Nephron progenitor cell (in vitro differentiated cells): ENCODE measurements around the gene PPIF.

Experiments used
- DNase-seq: peaks from one replicate; pipeline ENCODE4 v3.0.0; 2021
- H3K27ac Mint-ChIP-seq: 2 replicates; pipeline ENCODE4 v1.8.0; 2021; ENCODE audit warnings: mild to moderate bottlenecking, moderate library complexity, mixed read lengths
- H3K27me3 Mint-ChIP-seq: 2 replicates; pipeline ENCODE4 v1.8.0; 2021; ENCODE audit warnings: mild to moderate bottlenecking, low read depth, mixed read lengths; ENCODE audit not compliant: poor library complexity
- H3K36me3 Mint-ChIP-seq: 2 replicates; pipeline ENCODE4 v1.8.0; 2021; ENCODE audit warnings: low read depth, mixed read lengths
- H3K4me1 Mint-ChIP-seq: 2 replicates; pipeline ENCODE4 v1.8.0; 2021; ENCODE audit warnings: mixed read lengths
- H3K4me3 Mint-ChIP-seq: 2 replicates; pipeline ENCODE4 v1.8.0; 2021; ENCODE audit warnings: mild to moderate bottlenecking, moderate library complexity, mixed read lengths
- H3K9me3 Mint-ChIP-seq: 2 replicates; pipeline ENCODE4 v1.8.0; 2021; ENCODE audit warnings: mild to moderate bottlenecking, moderate library complexity, mixed read lengths
- TF ChIP-seq, protein P1 (sequence below): fragments of 200-600 bp; sonication (generic); IDR thresholded peaks from 2 replicates; pipeline ENCODE4 v1.5.0; 2021; ENCODE audit warnings: antibody characterized with exemption

The PPIF gene

DNA sequence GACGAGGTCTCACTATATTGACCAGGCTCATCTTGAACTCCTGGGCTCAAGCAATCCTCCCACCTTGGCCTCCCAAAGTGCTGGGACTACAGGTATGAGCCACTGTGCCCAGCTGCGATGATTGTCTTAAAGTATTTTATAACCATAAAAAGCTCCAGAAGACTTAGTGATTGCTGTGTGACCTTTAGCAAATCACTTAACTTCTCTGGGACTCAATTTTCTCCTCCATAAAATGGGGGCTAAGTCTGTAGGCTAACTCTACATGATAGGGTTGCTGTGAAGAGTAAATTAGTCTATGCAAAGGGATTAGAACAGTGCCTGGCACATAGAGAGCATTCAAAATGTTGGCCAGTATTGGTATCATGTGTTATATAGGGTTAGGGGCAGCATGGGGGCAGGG lies 42.8 kb downstream of the PPIF start:
- no peak for DNase-seq
- H3K27ac Mint-ChIP-seq = no peak overlapping the region
- no peak overlapping the region for H3K4me3 Mint-ChIP-seq
- peaks cover 5% of the 10 kb centered on the region for H3K4me1 Mint-ChIP-seq
- peaks cover 11% of the 10 kb centered on the region for H3K36me3 Mint-ChIP-seq
- no peaks in the 10 kb centered on the region for H3K9me3 Mint-ChIP-seq
- TF ChIP-seq, protein P1, sequence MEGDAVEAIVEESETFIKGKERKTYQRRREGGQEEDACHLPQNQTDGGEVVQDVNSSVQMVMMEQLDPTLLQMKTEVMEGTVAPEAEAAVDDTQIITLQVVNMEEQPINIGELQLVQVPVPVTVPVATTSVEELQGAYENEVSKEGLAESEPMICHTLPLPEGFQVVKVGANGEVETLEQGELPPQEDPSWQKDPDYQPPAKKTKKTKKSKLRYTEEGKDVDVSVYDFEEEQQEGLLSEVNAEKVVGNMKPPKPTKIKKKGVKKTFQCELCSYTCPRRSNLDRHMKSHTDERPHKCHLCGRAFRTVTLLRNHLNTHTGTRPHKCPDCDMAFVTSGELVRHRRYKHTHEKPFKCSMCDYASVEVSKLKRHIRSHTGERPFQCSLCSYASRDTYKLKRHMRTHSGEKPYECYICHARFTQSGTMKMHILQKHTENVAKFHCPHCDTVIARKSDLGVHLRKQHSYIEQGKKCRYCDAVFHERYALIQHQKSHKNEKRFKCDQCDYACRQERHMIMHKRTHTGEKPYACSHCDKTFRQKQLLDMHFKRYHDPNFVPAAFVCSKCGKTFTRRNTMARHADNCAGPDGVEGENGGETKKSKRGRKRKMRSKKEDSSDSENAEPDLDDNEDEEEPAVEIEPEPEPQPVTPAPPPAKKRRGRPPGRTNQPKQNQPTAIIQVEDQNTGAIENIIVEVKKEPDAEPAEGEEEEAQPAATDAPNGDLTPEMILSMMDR = no peak
- H3K27me3 Mint-ChIP-seq = peaks cover 7% of the 10 kb centered on the region

DNA sequence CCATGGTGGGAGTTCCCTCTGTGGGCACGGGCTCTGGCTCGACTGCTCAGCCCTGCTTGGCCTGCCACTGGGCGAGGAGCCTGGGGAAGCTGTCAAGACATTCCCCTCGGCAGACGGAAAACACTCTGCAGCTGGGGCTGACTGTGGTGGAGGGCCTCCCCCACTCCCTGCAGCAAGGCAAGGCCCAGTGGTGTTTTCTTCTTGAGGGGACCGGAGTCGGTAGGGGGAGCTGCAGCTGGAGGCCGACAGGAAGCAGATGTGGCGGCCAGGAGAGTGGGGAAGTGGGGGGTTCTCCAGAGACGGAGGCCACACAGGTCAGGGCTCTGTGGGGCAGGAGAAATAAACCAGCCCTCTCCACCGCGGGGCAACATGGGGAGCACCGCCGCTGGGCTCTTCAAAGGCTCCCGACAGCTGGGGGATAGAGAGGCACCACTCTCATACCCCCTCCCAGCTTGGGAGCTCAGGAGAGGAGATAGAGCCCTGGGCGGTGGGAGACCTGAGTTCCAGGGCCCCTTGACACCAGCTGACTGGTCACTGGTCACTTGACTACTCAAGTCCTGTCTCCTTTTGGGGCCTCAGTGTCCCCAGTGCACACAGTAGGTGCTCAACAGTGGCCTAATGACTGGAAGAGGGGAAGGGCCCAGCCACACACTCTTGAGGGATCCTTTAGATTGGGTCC lies 43.4 kb downstream of the PPIF start:
- H3K9me3 Mint-ChIP-seq = no peaks in the 10 kb centered on the region
- peaks cover 12% of the 10 kb centered on the region for H3K36me3 Mint-ChIP-seq
- no peak overlapping the region for H3K4me3 Mint-ChIP-seq
- H3K27ac Mint-ChIP-seq = no peak overlapping the region
- peaks cover 5% of the 10 kb centered on the region for H3K4me1 Mint-ChIP-seq
- H3K27me3 Mint-ChIP-seq = peaks cover 7% of the 10 kb centered on the region
- no peak for DNase-seq
- TF ChIP-seq, protein P1 = no peak

DNA sequence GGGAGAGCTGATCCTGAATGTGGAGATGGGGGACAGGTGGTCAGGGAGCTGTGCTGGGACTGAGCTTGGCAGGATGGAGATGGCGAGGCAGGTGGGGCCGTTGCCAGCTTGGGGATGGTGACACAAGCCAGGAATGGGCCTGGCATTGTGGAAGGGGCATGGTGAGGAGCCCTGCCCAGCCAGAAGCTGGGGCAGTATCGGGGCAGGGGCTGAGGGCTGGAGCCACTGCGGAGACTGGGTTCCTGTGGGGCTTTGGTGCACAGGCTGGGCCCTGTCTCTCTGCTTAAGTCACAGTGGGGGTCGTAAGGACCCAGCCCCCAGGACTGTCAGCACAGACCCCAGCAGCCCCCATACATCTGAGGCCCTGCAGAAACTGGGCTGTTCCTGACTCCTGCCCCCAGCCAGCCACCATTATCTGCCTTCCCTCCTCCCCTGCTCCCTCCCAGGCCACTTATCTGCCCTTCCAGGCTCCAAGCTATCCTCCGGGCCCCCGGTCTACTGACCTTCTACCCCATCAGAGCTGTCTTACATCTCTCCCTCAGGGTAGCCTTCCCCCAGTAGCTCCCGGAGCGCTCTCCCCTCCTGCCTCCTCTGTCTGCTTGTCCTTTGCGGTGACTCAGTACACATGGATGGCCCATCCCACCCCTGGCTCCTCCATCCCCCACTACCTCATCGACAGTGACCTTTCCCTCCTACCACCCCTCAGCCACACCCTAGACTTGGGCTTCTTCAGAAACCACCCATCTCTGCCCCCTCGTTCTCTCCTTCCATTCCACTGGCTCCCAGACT lies 44.2 kb downstream of the PPIF start:
- Mint-ChIP-seq H3K27me3 (peaks cover 7% of the 10 kb centered on the region), H3K9me3 (no peaks in the 10 kb centered on the region), H3K4me1 (peaks cover 5% of the 10 kb centered on the region), H3K4me3 (no peak overlapping the region), H3K36me3 (peaks cover 17% of the 10 kb centered on the region), H3K27ac (no peak overlapping the region)
- no peak for DNase-seq
- TF ChIP-seq, protein P1 = no peak

DNA sequence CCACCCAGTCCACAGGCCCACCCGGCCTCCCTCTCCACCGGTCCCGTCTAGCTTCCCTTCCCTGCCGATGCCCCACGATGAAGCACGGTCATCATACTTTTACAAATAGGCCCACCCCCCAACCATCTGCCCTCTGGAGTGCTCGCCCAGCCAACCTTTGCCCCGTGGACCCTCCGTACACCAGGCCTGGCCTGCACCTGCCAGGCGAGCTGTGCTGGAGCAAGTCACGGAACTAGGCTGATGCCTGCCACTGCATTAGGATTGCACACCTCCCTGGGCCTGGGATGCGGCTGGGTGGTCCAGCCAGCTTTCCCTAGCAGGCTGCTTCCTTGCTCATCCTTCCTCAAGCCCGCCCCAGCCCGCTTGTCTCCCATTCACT lies 44.7 kb downstream of the PPIF start:
- TF ChIP-seq, protein P1 = no peak
- H3K36me3 Mint-ChIP-seq = peaks cover 17% of the 10 kb centered on the region
- DNase-seq = no peak
- H3K9me3 Mint-ChIP-seq = no peaks in the 10 kb centered on the region
- peaks cover 7% of the 10 kb centered on the region for H3K27me3 Mint-ChIP-seq
- H3K4me3 Mint-ChIP-seq = no peak overlapping the region
- no peak overlapping the region for H3K27ac Mint-ChIP-seq
- peaks cover 11% of the 10 kb centered on the region for H3K4me1 Mint-ChIP-seq

DNA sequence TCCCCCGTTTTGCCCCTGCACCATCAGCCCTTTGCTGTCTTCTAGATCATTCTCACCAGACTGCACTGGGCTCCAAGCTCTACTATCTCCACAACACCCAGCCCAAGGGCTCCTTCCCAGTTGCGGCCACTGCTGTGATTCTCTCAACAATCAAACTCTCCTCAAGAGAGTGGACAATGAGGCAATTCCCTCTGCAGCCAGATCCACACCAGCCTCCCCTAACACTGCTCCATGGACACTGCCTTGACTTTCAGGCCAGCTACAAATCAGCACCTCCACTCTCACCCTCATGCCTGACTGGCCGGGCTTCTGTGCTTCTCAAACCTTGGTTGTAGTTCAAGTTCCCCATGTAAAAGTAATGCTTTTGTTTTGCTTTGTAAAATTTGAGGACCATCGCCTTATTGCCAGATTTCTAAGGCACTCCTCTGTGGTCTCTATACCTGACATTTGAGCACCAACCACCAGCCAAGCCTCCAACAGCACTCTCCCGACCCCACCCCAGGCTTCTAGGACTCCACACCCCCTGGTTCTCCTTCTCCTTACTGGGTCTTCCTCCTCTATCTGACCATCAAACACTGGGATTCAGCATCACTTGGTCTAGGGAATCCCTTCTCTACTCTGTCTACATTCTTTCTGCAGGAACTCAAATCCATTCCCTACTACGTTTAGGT lies 45.4 kb downstream of the PPIF start:
- Mint-ChIP-seq H3K4me1 (peaks cover 17% of the 10 kb centered on the region), H3K9me3 (no peaks in the 10 kb centered on the region), H3K4me3 (no peak overlapping the region), H3K27ac (no peak overlapping the region), H3K27me3 (peaks cover 7% of the 10 kb centered on the region), H3K36me3 (peaks cover 17% of the 10 kb centered on the region)
- no peak for DNase-seq
- TF ChIP-seq, protein P1 = no peak
